SK-N-MC (cell line): ENCODE results near the gene SFRP5.

Experiments used
- EZH2 ChIP-seq: fragments of 200-600 bp; sonication (generic); IDR thresholded peaks from one replicate; pipeline ENCODE4 v1.6.1; 2017; ENCODE audit warnings: antibody characterized with exemption
- FOXP2 ChIP-seq: optimal IDR thresholded peaks from 2 replicates; pipeline ENCODE3; 2011; ENCODE audit warnings: mild to moderate bottlenecking, moderate library complexity; ENCODE audit not compliant: insufficient read depth; ENCODE audit errors: extremely low read length, control extremely low read depth
- POLR2AphosphoS5 ChIP-seq: IDR thresholded peaks from 2 replicates; pipeline ENCODE4 v1.6.1; 2012; ENCODE audit warnings: mild to moderate bottlenecking, low read depth, low read length, borderline replicate concordance

- TF ChIP-seq POLR2AphosphoS5, result no peak
- TF ChIP-seq FOXP2, result no peak
- no peak for TF ChIP-seq EZH2
These were observed 47.4 kb downstream of the SFRP5 start for GRCh38 chr10:97724341-97724941.
